ENCODE data around the gene ATF3.

GRCh38 chr1:212597487-212597886 lies 11.1 kb upstream of the ATF3 start:
- no peak for TF ChIP-seq TAF1 (IDR thresholded peaks at IDR 0.05; ENCODE audit: borderline replicate concordance, insufficient read depth, low read length)
- TF ChIP-seq REST (IDR thresholded peaks at IDR 0.05; ENCODE audit: insufficient read depth in 1 of 2, low read depth in 2 of 2, low read length in 2 of 2): no peak
- no peak for TF ChIP-seq POLR2AphosphoS5 (IDR thresholded peaks at IDR 0.05; ENCODE audit: low read depth, low read length)
- TF ChIP-seq SIN3A (IDR thresholded peaks at IDR 0.05; ENCODE audit: borderline replicate concordance, insufficient read depth, low read length): no peak
- TF ChIP-seq FOXP2 (optimal IDR thresholded peaks at IDR 0.05; ENCODE audit: borderline replicate concordance, extremely low read depth, extremely low read length, insufficient read depth): no peak

Data from PFSK-1 (cell line).